HuH-7.5 (cell line): ENCODE measurements around the gene ANKMY1.

Experiments used
- DNase-seq: peaks from one replicate; pipeline ENCODE4 v3.0.0; 2011; ENCODE audit warnings: low spot score

ANKMY1 gene

GRCh38 chr2:240433973-240434727 is 123.6 kb downstream of the ANKMY1 start:
- DNase-seq, result no peak

- no peak for DNase-seq
These were observed 124.7 kb downstream of the ANKMY1 start for GRCh38 chr2:240432820-240433801.

GRCh38 chr2:240432430-240432819 is 125.4 kb downstream of the ANKMY1 start:
- DNase-seq, result no peak

- DNase-seq, result no peak
These were observed 125.9 kb downstream of the ANKMY1 start for GRCh38 chr2:240431661-240432424.

- DNase-seq, result no peak
These were observed 126.5 kb downstream of the ANKMY1 start for GRCh38 chr2:240431271-240431660.

- no peak for DNase-seq
These were observed 127.2 kb downstream of the ANKMY1 start for GRCh38 chr2:240430595-240430994.

GRCh38 chr2:240429872-240430491 is 127.8 kb downstream of the ANKMY1 start:
- DNase-seq, result no peak
